ENCODE measurements around the gene CDH13.

DNA sequence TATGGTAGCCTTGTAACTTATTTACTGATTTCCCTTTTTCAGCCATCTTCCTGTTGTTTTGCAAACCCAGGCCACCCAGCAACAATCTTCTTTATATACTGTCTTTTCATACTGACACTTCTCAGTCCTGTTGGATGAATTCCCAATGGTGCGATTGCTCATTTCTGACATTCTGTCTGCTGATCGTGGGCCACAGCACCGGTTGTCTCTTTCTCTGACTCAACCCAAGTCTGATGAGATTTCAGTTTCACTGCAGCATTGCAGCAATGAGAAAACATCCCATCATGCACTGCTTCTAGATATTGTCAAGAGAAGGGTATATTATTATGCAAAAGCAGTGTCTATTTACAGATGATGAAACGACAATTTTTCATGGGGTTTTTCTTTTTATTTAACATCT lies 831.8 kb downstream of the CDH13 start:
- TF ChIP-seq, protein P1, sequence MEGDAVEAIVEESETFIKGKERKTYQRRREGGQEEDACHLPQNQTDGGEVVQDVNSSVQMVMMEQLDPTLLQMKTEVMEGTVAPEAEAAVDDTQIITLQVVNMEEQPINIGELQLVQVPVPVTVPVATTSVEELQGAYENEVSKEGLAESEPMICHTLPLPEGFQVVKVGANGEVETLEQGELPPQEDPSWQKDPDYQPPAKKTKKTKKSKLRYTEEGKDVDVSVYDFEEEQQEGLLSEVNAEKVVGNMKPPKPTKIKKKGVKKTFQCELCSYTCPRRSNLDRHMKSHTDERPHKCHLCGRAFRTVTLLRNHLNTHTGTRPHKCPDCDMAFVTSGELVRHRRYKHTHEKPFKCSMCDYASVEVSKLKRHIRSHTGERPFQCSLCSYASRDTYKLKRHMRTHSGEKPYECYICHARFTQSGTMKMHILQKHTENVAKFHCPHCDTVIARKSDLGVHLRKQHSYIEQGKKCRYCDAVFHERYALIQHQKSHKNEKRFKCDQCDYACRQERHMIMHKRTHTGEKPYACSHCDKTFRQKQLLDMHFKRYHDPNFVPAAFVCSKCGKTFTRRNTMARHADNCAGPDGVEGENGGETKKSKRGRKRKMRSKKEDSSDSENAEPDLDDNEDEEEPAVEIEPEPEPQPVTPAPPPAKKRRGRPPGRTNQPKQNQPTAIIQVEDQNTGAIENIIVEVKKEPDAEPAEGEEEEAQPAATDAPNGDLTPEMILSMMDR (IDR thresholded peaks at IDR 0.05; ENCODE audit: borderline replicate concordance, extremely low read depth, low read length, poor library complexity, severe bottlenecking), result no peak
- TF ChIP-seq EZH2 (IDR thresholded peaks at IDR 0.05; ENCODE audit: borderline replicate concordance, low read depth, low read length, severe bottlenecking), result no peak
